Tibial nerve (tissue), 4 donors: ENCODE data around the gene PPP6R1.

Source experiments
- CTCF ChIP-seq, 5 experiments: fragments of 200-600 bp in 3 of 5; fragments of 450-650 bp in 2 of 5; sonication (generic) in 3 of 5; IDR thresholded peaks; one replicate each; pipeline ENCODE4 v1.5.1; 2016 to 2019; ENCODE audit warnings: antibody characterized with exemption in 5 of 5, mild to moderate bottlenecking in 3 of 5, moderate library complexity in 2 of 5
- EP300 ChIP-seq, 2 donors: sonication (generic); formaldehyde crosslinking; IDR thresholded peaks; one replicate each; pipeline ENCODE4 v1.6.1; 2017; ENCODE audit warnings: antibody characterized with exemption in 2 of 2, mild to moderate bottlenecking in 1 of 2

- TF ChIP-seq CTCF (IDR thresholded peaks at IDR 0.05) (no peak), EP300 (IDR thresholded peaks at IDR 0.05) (no peak)
These were observed 65.3 kb downstream of the PPP6R1 start for GRCh38 chr19:55193481-55193880.
